VCaP (cell line): ENCODE results near the gene SSNA1.

ENCODE experiments used
- H3K27ac ChIP-seq: fragments of 450-650 bp; 2 replicates; pipeline ENCODE4 v1.5.1; 2017
- TF ChIP-seq, protein P1 (sequence below): fragments of 450-650 bp; conservative IDR thresholded peaks from 2 replicates; pipeline ENCODE4 v1.5.1; 2017; ENCODE audit warnings: mild to moderate bottlenecking, moderate library complexity

Gene SSNA1

DNA sequence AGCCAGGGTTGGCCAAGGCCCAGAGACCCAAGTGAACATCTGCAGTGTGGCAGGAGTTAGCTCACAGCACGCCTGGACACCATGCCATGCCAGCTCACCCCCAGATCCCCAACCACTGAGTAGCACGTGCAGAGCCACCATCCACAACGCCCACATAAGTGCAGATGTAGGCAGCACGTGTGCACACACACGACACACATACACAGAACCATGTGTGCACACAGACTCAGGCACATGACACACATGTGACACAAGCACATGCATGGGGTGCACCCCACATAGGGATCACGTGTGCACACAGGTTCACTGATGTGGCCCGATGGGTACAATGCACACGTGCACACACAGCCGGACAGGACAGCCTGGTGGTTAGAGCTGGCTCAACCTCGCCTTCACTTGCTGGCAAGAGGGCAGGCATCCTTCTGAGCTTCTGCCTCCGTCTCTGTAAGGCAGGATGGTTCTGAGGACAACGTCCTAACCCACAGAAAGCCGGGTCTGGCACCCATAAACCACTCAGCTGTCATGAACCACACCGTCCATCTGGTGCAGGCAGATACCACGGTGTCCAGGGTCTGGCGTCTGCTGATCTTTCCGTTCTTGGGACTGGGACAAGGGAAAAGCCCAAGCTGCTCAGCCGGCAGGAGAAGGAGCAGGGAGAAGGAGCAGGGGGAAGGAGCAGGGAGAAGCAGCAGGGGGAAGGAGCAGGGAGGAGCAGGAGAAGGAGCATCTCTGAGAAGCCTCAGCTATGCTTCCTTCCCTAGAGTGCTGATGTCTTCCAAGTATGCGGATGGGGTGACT is 30.7 kb upstream of the SSNA1 start:
- H3K27ac ChIP-seq: no peak overlapping the region
- TF ChIP-seq, protein P1, sequence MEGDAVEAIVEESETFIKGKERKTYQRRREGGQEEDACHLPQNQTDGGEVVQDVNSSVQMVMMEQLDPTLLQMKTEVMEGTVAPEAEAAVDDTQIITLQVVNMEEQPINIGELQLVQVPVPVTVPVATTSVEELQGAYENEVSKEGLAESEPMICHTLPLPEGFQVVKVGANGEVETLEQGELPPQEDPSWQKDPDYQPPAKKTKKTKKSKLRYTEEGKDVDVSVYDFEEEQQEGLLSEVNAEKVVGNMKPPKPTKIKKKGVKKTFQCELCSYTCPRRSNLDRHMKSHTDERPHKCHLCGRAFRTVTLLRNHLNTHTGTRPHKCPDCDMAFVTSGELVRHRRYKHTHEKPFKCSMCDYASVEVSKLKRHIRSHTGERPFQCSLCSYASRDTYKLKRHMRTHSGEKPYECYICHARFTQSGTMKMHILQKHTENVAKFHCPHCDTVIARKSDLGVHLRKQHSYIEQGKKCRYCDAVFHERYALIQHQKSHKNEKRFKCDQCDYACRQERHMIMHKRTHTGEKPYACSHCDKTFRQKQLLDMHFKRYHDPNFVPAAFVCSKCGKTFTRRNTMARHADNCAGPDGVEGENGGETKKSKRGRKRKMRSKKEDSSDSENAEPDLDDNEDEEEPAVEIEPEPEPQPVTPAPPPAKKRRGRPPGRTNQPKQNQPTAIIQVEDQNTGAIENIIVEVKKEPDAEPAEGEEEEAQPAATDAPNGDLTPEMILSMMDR: no peak

DNA sequence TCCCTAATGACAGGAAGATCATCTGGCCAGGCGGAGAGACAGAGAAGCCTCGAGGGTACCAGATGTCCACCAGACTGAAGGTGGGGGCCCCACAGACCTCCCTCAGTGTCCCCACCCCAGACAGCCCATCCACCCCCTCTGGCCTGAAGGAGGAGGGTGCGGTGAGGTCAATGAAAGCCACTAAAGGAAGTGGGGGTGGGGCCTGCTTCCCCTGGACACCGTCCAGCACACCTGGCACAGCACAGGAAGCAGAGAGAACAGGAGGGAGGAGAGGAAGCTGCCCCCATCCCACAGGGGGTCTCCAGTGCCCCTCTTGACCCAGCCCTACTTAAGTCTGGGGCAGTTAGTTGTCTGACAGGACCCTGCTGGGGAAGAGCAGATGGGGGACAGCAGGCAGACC is 29.9 kb upstream of the SSNA1 start:
- H3K27ac ChIP-seq: no peak overlapping the region
- TF ChIP-seq, protein P1: no peak

DNA sequence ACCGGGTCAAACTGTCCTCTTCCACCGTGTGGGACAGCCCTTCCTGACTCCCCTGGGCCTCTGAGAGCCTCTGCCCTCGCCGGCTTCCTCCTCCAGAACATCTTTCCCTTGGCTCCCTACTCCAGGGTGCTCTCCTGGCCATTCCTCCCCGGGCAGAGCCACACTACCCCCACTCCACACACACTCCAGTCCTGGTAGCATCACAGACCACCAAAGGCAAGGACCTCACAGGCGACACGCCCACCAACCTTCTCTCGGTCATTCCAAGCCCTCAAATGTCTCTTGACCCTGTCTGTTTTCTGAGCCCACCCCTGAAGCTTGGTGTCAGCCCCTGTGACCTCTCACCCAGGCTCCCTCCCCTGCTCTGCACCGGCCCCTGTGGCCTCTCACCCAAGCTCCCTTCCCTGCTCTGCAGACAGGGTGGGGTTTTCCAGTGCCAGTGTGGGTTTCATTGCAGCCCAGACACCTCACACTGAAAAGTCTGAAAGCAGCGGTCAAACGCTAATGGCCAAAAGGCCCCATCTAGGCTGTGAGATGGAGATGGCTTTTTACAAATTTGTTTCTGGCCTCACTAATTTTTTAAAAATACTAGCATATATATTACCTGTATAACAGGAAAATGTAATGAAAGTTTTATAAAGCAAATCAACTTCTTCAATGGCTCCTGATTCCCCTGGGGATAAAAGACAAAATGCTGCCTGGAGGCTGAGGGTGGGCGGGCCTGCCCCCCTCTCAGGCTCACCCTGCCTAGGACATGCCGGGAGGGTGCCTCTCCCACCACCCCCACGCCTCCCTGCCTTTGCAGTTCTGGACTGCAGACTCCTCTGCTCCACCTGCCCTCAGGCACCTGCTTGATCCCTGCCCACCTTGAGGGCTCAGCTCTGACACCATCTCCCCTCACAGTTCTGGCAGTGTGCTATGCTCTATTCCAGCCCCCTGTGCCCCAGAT is 29.1 kb upstream of the SSNA1 start:
- H3K27ac ChIP-seq: no peak overlapping the region
- TF ChIP-seq, protein P1: no peak

DNA sequence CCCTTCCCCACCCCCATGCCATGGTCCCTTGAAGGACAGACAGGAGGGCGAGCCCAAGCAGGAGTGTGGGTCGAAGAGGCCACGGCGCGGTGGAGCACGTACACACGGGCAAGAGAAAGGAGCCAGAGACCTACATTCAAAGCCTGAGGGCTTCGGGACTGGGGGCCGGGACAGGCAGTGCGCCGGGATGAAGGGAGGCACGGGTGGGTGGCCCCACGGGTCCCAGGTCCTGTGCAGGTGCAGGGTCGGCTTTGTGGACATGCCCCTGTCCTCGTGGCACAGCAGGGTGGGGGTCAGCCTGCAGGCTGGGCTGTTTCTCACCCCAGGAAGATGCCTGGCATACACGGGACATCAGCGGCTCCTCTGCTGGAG is 28.4 kb upstream of the SSNA1 start:
- H3K27ac ChIP-seq: no peak overlapping the region
- TF ChIP-seq, protein P1: no peak

DNA sequence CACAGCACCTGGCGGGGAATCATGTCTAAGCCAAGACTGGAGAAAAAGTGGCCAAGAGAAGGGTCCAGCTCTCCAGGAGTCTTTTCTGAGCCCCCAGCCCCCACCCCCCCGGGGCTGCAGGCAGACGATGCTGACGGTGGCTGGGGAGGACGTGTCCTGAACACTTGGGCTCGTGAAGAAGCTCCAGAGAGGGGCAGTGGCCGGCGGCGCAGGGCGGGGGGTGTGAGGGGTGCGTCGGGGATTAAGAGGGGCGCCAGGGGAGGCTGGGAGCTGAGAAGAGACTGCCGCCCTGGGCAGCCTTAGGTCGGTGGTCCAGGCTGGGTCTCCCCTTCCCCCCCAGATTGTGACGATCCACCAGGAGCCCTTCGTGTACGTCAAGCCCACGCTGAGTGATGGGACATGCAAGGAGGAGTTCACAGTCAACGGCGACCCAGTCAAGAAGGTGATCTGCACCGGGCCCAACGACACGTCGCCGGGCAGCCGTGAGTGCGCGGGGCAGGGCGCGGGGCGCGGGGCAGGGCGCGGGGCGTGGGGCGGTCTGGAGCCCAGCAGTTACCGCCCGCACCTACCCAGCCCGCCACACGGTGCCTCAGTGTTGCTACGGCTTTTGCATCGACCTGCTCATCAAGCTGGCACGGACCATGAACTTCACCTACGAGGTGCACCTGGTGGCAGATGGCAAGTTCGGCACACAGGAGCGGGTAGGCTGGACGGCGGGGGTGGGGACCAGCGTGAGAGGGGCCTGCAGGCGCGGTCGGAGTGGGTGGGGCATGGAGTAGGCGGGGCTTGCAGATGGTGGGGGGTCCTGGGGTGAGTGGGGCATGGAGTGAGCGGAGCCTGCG is 27.5 kb upstream of the SSNA1 start:
- no peak overlapping the region for H3K27ac ChIP-seq
- TF ChIP-seq, protein P1: no peak

DNA sequence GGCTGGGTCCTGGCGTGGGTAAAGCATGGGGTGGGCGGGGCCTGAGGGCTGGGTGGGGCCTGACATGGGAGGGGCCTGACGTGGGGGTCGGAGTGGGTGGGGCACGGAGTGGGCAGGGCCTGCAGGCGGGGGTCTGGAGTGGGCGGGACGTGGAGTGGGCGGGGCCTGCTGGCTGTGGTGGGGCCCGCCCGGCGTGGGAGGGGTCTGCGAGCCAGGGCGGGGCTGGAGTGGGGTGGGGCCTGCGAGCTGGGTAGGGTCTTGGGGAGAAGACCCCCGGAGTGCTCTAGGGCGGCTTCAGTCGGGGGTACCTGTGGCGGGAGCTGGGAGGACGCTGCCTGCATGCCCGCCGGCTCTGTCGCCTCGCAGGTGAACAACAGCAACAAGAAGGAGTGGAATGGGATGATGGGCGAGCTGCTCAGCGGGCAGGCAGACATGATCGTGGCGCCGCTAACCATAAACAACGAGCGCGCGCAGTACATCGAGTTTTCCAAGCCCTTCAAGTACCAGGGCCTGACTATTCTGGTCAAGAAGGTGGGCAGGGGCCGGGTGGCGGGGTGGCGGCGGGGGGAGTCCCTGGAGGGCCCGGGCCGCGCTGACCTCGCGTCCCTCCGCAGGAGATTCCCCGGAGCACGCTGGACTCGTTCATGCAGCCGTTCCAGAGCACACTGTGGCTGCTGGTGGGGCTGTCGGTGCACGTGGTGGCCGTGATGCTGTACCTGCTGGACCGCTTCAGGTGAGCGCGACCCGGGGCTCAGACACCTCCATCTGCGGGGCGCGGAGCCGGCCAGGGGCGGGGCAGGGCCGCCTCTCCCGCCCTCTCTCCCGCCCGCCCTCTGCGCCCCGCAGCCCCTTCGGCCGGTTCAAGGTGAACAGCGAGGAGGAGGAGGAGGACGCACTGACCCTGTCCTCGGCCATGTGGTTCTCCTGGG is 26.7 kb upstream of the SSNA1 start:
- TF ChIP-seq, protein P1: no peak
- H3K27ac ChIP-seq: no peak overlapping the region
